ENCODE data around the gene FAM81A.
"Not testable (repeated sequence)": the region's sequence is repeated elsewhere in the genome, so short reads cannot be mapped to it uniquely, and the experiment has no call there.

The FAM81A gene

DNA sequence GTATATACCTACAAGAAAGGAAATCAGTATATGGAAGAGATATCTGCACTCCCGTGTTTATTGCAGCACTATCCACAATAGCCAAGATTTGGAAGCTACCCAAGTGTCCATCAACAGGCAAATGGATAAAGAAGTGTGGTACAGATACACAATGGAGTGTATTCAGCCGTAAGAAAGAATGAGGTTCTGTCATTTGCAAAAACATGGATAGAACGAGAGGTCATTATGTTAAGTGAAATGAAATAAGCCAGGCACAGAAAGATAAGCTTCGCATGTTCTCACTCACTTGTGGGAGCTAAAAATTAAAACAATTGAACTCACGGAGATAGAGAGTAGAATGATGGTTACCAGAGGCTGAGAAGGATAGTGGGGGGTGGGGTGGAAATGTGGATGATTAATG is 53.1 kb downstream of the FAM81A start:
- FAIRE-seq, result no peak

DNA sequence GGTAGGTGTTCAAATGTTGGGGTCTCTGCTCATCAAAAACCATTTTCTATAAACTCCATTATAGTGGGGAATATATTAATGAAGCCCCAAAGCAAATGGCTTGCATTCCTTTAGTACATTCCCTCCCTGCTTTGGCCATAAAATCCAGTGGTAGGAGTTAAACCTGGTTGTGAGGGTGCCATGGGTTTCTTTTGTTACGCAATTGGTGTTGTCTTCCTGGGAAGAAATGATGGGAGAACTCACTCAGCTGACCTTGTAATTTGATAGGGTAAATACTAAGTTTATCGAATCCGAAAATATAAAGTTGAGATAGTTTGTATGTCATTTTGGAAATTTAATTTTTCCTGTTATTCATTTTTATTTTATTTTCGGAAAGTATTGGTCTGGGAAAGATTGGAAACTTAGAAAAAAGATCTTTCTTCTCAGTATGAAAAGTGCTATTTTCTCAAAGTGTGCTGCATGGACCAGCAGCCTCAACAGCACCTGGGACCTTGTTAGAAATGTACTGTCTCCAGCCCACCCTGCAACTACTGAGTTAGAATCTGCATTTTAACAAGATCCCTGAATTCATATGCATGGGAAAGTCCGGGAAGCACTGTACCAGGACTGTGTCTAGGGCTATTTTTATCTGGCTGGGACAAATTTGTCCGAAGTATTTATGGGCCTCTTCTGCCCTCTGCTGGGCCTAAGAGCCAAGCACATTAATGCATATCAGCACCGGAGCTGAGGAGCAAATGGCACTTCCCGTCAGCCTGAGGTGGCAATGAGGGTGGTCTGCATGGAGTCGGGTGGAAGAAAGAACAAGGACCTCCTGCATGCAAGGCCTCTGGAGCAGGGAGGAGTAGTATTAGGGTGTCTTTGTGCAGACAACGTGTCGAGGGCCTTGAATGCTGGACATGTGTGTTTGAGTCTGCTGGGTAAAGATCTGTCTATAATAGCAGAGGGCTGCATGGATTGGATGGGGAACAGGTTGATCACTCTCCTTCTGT is 54.7 kb downstream of the FAM81A start:
- FAIRE-seq, result peak; percentile 76

DNA sequence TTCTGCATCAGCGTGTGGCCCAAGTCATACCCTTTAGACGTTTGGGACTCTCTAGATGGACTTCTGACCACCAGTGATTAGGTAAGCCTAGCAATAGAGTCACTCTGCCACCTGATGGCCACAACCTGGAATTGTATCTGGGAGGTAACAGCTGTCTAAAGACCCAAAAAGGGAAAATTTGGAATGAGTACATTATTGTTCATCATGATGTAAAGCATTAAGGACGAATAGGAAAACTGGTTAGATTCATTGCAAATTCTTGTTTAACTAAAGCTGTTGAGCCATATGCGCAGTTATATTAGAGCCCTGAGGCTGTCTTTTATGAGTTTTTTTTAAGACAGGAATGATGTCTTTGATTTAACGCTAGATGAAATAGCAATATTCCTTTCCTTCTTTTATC is 63.6 kb downstream of the FAM81A start:
- peak; percentile 71 for FAIRE-seq

DNA sequence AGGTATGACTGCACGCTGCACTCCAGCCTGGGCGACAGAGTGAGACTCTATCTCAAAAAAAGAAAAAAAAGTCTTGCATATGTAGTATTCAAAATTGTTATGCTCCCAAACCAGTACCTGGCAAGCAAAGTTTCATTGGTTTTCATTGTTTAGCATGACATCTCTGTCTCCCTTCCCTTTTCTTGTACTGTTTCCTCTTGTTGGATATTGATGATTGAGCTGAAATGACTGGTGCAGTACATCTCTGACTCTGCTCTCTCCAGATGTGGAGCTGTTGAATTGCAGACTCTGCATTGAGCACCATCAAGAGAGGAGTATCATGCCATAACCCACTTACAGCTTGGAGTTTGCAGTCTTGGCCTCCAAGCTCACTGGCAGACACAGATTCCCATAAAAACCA is 77.2 kb downstream of the FAM81A start:
- FAIRE-seq, result no peak

DNA sequence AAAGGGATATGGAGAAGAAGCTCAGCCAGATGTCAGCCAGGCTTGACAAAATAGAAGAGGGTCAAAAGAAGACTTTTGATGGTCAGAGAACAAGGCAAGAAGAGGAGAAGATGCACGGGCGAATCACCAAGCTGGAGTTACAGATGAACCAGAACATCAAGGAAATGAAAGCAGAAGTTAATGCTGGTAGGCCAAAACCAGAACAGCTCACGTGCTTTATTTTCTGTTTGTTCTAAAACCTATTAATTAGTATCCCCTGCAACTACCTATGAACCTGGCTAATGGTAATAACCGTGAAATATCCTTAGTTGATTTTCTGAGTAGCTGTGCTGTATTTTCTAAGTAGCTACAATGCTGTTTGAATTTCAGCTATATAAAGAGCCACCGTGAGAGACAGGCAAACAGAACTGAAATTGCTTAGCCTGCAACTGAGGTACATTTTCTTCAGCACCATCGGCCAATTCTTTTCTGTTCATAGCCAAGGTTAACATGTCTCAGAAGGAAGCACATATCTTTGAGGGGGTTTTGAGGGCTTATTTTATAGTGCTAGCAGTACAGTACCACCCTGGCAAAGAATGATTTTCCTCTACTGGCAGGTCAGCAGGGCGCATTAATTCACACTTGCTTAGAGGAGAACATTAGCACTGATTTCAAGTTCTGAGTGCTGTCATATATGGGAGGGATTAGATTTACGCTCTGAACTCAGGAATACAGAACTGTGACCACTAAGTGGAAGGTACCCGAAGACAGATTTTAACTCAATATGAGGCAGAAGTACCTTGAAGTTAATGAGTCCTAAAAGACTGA is 78.9 kb downstream of the FAM81A start:
- FAIRE-seq, result no peak

DNA sequence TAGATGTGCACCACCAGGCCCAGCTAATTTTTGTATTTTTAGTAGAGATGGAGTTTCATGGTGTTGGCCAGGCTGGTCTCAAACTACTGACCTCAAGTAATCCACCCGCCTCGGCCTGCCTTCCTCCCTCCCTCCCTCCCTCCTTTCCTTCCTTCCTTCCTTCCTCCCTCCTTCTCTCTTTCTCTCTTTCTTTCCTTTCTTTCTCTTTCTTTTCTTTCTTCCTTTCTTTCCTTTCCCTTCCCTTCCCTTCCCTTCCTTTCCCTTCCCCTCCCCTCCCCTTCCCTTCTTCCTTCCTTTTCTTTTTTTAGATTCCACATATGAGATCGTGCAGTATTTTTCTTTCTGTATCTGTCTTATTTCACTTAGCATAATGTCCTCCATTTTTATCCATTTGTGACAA is 81.3 kb downstream of the FAM81A start:
- no peak for FAIRE-seq

DNA sequence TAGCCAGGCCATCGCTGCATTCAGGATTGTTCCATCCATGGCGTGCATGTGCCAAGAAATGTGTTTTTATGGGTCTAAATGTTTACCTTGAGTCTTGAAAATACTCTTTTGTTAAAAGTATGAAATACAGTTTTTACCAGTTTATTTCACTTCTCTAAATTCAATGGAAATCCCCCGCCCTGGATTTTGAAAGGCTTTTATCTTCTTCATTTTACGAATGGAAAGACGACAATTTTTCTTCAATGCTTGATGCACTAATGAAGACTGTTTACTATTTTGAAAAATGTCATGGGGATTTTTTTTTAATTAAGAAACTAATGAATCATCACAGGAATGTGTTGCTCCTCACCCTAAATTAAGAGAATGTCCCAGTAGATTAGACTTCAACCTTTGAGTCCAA is 83.5 kb downstream of the FAM81A start:
- no peak for FAIRE-seq

DNA sequence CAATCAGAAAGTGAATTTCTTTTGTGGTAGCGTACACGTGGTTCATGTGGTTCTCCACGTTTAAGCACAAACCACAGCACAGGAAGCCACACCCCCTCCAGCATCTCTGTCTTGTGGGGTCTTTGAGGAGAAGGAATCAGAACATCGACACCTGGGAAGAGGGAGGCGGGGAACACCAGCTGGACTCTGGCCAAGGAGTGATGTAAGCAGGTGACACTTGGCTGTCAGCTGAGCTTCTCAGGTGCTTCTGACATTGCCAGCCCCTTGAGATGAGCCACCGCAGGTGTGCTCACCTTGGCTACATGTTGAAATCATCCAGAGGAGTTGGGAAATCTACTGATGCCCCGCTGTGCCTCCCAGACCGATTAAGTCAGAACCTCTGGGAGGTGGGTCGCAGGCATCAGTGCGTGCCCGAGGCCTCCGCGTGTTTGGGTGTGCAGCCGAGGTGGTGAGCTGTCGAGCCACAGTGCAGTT is 85.0 kb downstream of the FAM81A start:
- FAIRE-seq, result no peak

DNA sequence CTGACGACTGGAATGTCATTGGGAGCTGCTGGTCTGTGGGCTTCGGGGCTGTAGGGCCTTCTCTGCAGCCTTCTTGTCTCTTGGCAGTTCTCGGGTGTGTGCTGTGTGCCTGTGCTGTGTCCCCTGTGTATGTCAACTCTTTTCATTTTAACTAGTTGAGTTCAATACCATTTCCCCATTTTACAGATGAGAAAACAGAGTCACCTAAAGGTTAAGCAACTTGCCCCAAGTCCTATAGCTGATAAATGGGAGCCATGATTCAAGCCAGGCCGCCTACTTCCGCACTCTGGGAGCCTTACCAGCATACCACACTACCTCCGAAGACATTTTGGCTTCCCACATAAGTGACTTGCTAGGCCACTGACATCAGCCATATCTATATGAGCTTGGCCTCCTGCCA is 85.7 kb downstream of the FAM81A start:
- no peak for FAIRE-seq

DNA sequence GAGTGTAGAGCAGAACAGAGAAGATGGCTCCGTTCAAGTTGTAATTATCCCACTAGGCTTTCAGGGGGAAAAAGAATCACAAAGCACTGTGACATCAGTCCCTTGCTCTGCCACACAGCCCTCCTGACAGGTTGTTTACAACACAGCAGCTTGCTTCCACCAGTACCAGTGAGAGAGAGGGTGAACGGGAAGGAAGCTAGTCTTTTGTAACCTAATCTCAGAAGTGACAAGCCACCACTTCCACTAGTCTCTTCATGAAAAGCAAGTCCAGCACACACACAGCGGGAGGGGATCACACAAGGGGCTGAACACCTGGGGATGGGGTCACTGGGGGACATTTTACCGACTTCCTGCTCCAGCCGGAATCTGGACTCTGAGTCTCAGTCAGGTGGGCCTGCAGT is 86.3 kb downstream of the FAM81A start:
- no peak for FAIRE-seq

DNA sequence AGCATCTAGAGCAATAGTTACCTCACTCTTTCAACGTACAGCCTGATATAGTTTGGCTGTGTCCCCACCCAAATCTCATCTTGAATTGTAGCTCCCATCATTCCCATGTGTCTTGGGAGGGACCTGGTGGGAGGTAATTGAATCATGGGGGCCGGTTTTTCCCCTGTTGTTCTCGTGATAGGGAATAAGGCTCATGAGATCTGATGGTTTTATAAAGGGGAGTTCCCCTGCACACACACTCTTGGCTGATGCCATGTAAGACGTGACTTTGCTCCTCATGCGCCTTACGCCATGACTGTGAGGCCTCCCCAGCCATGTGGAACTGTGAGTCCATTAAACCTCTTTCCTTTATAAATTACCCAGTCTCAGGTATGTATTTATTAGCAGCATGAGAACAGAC is 88.5 kb downstream of the FAM81A start:
- FAIRE-seq, result not testable (repeated sequence)

DNA sequence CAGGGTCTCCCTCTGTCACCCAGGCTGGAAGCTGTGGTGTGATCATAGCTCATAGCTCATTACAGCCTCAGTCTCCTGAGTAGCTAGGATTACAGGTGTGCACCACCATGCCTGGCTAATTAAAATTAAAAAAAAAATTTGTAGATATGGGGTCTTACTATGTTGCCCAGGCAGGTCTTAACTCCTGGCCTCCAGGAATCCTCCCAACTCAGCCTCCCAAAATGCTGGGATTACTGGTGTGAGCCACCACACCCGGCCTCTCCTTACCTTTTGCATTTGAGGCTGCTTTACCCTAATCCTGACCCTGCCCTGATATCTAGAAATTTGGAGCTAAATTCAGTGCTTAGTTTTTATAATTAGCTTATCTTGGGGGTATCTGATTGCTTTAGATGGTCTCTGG is 90.4 kb downstream of the FAM81A start:
- no peak for FAIRE-seq

DNA sequence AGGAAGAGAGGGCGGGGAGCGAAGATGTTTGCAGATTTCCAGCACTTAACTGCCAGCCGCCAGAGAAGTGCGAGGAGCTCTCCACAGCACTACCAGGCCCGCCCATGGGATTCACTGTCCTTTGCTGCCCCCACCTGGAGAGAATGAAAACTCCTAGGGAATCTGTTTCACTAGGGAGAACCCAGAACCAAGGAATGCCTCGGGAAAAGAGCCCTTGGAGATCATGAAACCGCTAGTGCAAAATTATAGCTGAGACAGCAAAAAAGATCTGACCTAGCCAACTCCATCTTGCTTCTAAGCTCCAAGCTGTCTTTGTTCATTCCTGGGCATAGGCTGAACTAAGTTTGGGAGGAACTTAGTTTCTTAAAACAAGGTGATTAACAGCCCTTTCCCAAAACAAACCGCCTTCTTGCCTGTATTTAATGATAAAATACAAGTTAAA is 91.0 kb downstream of the FAM81A start:
- FAIRE-seq, result peak; percentile 87

DNA sequence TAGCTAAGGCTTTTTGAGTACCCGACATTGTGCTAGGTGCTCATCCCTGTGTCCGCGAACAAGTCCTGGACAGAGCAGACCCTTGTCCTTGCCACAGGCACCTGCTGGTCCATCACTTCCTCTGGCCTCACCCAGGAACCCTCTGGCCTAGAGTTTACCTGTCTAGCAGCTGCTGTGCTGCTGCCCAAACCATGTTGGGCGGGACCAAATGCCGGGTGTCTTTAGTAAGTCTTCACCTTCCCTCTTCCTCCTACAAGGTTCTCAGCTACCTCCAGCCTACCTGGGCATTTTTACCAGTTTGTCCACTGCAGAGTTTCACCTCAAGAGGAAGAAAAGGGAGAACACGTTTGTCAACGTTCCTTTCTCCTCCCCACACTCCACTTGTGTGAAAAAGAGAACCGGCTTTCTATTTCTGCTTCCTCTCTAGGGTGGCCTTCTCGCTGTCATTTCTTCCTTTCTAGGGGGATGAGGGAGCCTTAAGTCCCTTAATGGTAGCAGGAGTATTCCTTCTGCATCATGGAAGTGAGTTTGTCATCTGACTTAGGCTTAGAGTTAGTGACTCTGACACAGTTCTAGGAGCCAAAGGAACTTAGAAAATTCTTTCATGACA is 93.2 kb downstream of the FAM81A start:
- no peak for FAIRE-seq

DNA sequence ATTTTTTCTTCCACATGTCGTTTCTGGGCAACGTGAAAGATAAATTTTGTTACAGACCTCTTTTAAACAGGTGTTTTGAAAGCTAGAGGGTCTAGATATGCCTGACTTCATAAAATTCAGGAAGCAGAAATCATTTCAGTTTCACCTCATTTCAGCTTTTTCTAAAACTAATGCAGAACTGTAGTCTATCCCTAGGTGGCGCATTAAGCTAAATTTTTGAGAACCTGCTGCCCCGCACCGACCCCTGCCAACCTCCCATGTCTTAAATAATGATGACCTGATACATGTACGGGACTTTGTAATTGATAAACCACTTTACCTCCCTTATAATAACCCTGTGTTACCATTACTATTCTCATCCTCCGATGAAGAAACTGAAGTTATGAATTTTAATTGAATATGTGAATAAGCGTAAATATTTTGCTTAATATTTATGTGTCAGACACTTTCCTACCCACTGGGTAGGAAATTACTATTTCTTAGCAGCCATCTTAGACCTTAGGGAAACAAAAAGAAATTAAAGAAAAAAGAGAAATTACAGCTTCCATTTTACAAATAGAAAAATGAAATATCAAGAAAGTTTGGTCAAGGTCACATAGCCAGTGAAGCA is 94.9 kb downstream of the FAM81A start:
- peak; percentile 70 for FAIRE-seq

DNA sequence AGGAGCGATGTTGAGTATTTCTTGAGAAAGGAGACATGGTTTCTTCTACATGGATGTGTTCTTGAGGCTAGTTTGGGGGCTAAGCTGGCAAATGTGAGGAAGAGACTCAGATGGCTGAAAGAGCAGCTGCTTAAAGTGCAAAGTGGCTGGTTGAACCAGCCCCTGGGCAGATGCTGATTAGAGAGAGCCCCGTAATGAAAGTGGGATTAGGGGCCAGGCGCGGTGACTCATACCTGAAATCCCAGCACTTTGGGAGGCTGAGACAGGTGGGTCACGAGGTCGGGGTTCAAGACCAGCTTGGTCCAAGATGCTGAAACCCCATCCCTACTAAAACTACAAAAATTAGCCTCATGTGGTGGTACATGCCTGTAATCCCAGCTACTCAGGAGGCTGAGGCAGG is 98.6 kb downstream of the FAM81A start:
- no peak for FAIRE-seq

DNA sequence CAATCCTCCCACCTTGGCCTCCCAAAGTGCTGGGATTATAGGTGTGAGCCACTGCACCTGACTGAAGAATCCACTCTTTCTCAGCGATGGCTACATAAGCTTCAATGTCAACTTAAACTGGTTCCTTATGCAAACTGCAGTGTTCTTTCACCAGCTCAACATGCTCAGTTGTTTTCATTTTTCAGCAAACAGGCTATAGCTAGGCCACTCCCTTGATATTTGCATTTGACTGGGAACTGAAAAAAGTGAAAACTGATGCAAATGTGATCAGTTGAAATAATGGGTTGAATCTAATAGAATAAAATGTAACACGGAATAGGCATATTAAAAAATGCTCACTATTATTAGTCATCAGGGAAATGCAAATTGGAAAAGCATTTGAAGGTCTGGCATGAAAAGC is 99.4 kb downstream of the FAM81A start:
- FAIRE-seq, result no peak

DNA sequence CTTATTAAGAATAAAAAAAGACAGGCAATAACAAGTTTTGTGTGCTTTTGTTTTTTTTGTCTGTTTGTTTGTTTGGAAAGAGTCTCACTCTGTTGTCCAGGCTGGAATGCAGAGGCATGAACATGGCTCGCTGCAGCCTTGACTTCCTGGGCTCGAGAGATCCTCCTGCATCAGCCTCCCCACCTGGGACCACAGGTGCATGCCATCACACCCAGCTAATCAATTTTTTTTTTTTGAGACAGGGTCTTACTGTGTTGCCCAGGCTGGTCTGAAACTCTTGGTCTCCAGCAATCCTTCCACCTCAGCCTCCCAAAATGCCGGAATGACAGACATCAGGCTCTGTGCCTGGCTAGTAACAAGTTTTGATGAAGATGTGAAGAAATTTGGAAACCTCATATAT is 100.5 kb downstream of the FAM81A start:
- FAIRE-seq, result no peak

DNA sequence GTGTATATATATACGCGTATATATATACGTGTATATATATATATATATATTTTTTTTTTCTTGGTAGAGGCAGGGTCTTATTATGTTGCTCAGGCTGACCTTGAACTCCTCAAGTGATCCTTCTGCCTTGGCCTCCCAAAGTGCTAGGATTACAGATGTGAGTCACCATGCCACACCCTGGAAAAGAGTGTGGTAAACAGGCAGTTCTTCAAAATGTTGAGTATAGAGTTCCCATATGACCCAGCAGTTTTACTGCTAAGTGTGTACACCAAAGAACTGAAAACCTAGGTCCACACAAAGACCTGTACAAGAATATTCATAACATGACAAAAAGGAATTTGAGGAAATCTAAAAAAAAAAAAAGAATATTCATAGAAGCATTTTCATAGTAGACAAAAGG is 101.8 kb downstream of the FAM81A start:
- FAIRE-seq, result no peak

DNA sequence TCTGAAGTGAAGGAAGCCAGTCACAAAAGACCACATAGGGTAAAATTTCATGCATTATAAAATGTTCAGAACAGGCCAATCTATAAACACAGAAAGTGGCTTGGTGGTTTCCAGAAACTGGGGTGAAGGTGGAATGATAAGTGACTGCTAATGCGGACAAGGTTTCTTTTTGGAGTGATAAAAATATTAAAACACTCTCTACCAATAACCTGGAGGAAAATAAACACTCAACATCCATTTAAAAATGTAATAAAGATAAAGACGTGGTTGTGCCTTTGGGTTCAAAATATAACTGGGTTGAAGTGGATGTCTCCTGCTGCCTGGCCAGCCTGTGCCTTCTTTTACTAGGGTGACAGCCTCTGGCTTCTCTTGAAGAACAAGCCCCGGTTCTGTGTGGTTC is 102.7 kb downstream of the FAM81A start:
- no peak for FAIRE-seq

DNA sequence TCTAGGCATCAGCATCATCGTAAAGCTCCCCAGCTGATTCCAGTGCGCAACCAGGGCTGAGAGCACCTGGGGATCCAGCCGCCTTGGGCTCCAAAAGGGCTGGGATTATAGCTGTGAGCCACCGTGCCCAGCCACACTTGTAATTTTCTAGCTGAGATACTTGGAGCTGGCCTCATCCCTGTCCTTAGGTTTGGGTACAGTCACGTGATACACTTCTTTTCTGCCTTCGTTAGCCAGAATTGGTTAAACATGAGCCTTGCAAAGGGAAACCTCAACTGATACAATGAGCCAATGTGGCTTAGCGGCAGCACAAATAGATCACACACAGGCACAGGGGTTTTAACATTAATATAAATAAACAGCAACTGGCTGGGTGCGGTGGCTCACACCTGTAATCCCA is 103.8 kb downstream of the FAM81A start:
- FAIRE-seq, result no peak

DNA sequence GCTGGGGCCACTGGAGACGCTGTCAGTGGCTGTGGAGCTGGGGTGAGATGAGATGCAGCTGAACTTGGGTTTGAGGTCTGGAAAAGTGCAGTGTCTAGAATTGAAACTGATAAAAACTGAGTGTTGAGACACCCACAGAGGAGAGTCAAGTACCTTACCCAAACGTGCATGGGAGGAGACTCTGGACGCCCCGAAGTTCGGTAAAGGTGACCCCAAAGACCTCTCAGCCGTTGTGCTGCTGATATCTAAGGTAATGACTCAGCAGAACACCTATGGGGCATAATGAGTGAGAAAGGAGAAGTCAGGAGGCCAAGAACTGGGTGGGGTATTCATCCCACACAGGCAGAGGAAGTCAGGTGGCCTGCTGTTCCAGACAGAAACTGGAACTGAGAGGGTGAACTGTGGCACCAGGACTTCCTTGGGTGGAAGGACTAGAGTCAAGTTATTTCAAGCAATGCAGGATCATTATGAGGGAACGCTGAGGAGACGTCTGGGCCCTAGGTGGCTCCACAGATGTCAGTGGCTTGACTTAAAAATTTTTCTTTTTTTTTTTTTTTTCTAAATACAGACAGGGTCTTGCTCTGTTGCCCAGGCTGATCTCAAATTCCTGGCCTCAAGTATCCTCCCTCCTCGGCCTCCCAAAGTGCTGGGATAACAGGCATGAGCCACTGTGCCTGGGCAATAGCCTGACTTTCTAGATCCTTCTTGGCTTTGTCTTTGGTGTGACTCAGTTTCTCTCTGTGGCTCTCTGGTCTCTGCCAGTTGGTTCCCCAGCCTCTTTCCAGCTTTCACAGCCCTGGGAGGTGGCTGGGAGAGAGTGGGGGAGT is 105.9 kb downstream of the FAM81A start:
- no peak for FAIRE-seq

Data from A204.1 (cell line).